Measurements from ENCODE around the gene NLGN4Y.

Gene NLGN4Y

DNA sequence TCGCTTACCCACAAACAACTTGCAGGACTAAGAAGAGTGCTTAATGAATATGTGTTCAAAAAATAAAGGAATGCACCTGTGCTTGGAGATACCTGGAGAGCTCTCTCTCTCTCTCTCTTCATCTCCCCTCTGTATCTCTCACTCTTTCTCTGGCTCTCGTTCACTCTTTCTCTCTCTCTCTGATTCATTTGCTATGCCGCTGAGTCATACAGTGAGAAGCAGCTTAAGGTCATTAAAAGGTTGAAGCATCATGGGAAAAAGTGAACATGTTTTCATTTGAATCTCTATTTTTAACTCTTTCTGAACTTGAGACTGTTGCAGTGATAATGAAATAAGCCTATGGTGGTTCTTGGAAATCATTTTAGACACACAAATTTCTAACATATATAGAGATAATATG is 277.8 kb downstream of the NLGN4Y start:
- Histone ChIP-seq H3K4me3 (ENCODE audit: low read length in 2 of 2) (no peak overlapping the region), H2BK12ac (ENCODE audit: low read length) (no peak overlapping the region), H3K4me1 (ENCODE audit: control insufficient read depth in 2 of 2, insufficient read depth in 1 of 2, low read depth in 1 of 2, low read length in 2 of 2) (no peaks in the 10 kb centered on the region), H4K91ac (ENCODE audit: low read depth, low read length, poor library complexity) (no peak overlapping the region), H2BK120ac (ENCODE audit: low read depth, low read length) (no peak overlapping the region), H2AK5ac (ENCODE audit: low read depth, low read length) (no peak overlapping the region), H2BK5ac (ENCODE audit: low read length) (no peak overlapping the region), H3K79me1 (ENCODE audit: low read depth, low read length) (no peaks in the 10 kb centered on the region), H3K9ac (ENCODE audit: low read depth, low read length, poor library complexity) (no peak overlapping the region), H3K27me3 (ENCODE audit: control insufficient read depth in 3 of 3, insufficient read depth in 3 of 3, low read depth in 1 of 3, low read length in 3 of 3) (no peaks in the 10 kb centered on the region), H3K23ac (ENCODE audit: low read depth, low read length, poor library complexity) (no peak overlapping the region), H2AFZ (ENCODE audit: low read length) (no peak overlapping the region), H3K27ac (replicated peaks; ENCODE audit: low read length) (no peak overlapping the region), H3K18ac (ENCODE audit: low read length) (no peak overlapping the region), H2BK15ac (ENCODE audit: low read length) (no peak overlapping the region), H3K9me3 (replicated peaks in 1 of 2; ENCODE audit: control insufficient read depth in 2 of 2, insufficient read depth in 1 of 2, low read depth in 1 of 2, low read length in 2 of 2) (no peaks in the 10 kb centered on the region), H3K4ac (ENCODE audit: low read length) (no peak overlapping the region), H3K4me2 (ENCODE audit: insufficient read depth, low read length, poor library complexity, severe bottlenecking) (no peak overlapping the region), H3K14ac (ENCODE audit: low read length) (no peak overlapping the region), H4K8ac (ENCODE audit: low read depth, low read length) (no peak overlapping the region), H3K36me3 (replicated peaks in 1 of 2; ENCODE audit: control insufficient read depth in 2 of 2, insufficient read depth in 2 of 2, low read length in 2 of 2) (no peaks in the 10 kb centered on the region)
- WGBS, 2 donors (ENCODE audit: extremely low coverage in 2 of 2, insufficient read length in 2 of 2, insufficient replicate concordance in 1 of 2): no CpG with 5 or more reads among the region's 3 CpGs
- no peak for DNase-seq (ENCODE audit: low spot score)

DNA sequence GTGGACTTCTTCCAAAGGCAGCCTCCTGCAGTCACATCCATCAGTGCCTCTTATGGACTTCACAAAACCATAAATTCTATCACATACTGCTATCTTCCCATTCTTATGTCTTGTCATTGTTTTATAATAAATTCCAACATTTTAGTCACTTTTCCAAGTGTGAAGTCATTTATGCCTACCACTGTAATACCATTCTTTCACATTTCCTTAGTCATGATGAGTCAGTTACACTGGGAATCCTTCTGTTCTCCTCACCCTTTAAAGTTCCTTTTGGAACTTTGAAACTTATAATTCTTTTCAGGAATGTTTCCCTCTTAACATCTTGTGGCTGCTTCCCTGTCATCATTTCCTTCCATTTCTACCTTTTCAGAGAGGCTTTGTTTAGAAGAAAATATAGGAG is 279.7 kb downstream of the NLGN4Y start:
- Histone ChIP-seq H3K18ac (ENCODE audit: low read length) (no peak overlapping the region), H2BK120ac (ENCODE audit: low read depth, low read length) (no peak overlapping the region), H3K14ac (ENCODE audit: low read length) (no peak overlapping the region), H2BK5ac (ENCODE audit: low read length) (no peak overlapping the region), H3K27ac (replicated peaks; ENCODE audit: low read length) (no peak overlapping the region), H2BK15ac (ENCODE audit: low read length) (no peak overlapping the region), H3K36me3 (replicated peaks in 1 of 2; ENCODE audit: control insufficient read depth in 2 of 2, insufficient read depth in 2 of 2, low read length in 2 of 2) (no peaks in the 10 kb centered on the region), H3K79me1 (ENCODE audit: low read depth, low read length) (no peaks in the 10 kb centered on the region), H2BK12ac (ENCODE audit: low read length) (no peak overlapping the region), H2AK5ac (ENCODE audit: low read depth, low read length) (no peak overlapping the region), H3K27me3 (ENCODE audit: control insufficient read depth in 3 of 3, insufficient read depth in 3 of 3, low read depth in 1 of 3, low read length in 3 of 3) (no peaks in the 10 kb centered on the region), H3K4ac (ENCODE audit: low read length) (no peak overlapping the region), H3K23ac (ENCODE audit: low read depth, low read length, poor library complexity) (no peak overlapping the region), H3K4me2 (ENCODE audit: insufficient read depth, low read length, poor library complexity, severe bottlenecking) (no peak overlapping the region), H3K4me3 (ENCODE audit: low read length in 2 of 2) (no peak overlapping the region), H4K8ac (ENCODE audit: low read depth, low read length) (no peak overlapping the region), H2AFZ (ENCODE audit: low read length) (no peak overlapping the region), H3K9ac (ENCODE audit: low read depth, low read length, poor library complexity) (no peak overlapping the region), H3K4me1 (ENCODE audit: control insufficient read depth in 2 of 2, insufficient read depth in 1 of 2, low read depth in 1 of 2, low read length in 2 of 2) (no peaks in the 10 kb centered on the region), H4K91ac (ENCODE audit: low read depth, low read length, poor library complexity) (no peak overlapping the region), H3K9me3 (replicated peaks in 1 of 2; ENCODE audit: control insufficient read depth in 2 of 2, insufficient read depth in 1 of 2, low read depth in 1 of 2, low read length in 2 of 2) (no peaks in the 10 kb centered on the region)
- no peak for DNase-seq (ENCODE audit: low spot score)

DNA sequence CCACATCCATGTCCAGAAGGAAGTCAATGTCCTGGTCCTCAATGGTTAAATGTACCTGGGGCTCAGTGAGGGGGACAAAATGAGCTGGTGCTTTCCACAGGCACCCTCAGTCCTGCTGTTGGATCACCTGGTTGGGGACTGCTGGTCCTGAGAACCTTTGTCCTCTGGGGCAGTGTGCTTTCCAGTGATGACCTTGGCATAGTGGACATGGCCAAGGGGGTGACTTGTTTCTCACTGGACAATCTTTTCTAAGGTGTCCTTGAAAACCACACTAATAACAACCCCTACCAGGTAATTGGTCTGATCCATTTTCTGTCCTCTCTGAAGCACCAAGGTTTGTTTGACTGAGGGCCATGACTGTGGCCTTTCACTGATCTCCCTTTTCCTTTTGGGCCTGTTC is 294.1 kb downstream of the NLGN4Y start:
- H3K4me1 ChIP-seq (ENCODE audit: control insufficient read depth in 2 of 2, insufficient read depth in 1 of 2, low read depth in 1 of 2, low read length in 2 of 2): no peaks in the 10 kb centered on the region
- H3K23ac ChIP-seq (ENCODE audit: low read depth, low read length, poor library complexity): no peak overlapping the region
- H4K91ac ChIP-seq (ENCODE audit: low read depth, low read length, poor library complexity): no peak overlapping the region
- no peaks in the 10 kb centered on the region for H3K9me3 ChIP-seq (replicated peaks in 1 of 2; ENCODE audit: control insufficient read depth in 2 of 2, insufficient read depth in 1 of 2, low read depth in 1 of 2, low read length in 2 of 2)
- H2AFZ ChIP-seq (ENCODE audit: low read length): no peak overlapping the region
- no peak overlapping the region for H2AK5ac ChIP-seq (ENCODE audit: low read depth, low read length)
- no peak overlapping the region for H3K14ac ChIP-seq (ENCODE audit: low read length)
- H3K9ac ChIP-seq (ENCODE audit: low read depth, low read length, poor library complexity): no peak overlapping the region
- H3K27me3 ChIP-seq (ENCODE audit: control insufficient read depth in 3 of 3, insufficient read depth in 3 of 3, low read depth in 1 of 3, low read length in 3 of 3): no peaks in the 10 kb centered on the region
- no peak overlapping the region for H3K4me2 ChIP-seq (ENCODE audit: insufficient read depth, low read length, poor library complexity, severe bottlenecking)
- H3K36me3 ChIP-seq (replicated peaks in 1 of 2; ENCODE audit: control insufficient read depth in 2 of 2, insufficient read depth in 2 of 2, low read length in 2 of 2): no peaks in the 10 kb centered on the region
- no peak for DNase-seq (ENCODE audit: low spot score)
- H4K8ac ChIP-seq (ENCODE audit: low read depth, low read length): no peak overlapping the region
- H2BK5ac ChIP-seq (ENCODE audit: low read length): no peak overlapping the region
- H3K4me3 ChIP-seq (ENCODE audit: low read length in 2 of 2): no peak overlapping the region
- no peak overlapping the region for H2BK15ac ChIP-seq (ENCODE audit: low read length)
- H2BK12ac ChIP-seq (ENCODE audit: low read length): no peak overlapping the region
- H3K4ac ChIP-seq (ENCODE audit: low read length): no peak overlapping the region
- H2BK120ac ChIP-seq (ENCODE audit: low read depth, low read length): no peak overlapping the region
- H3K18ac ChIP-seq (ENCODE audit: low read length): no peak overlapping the region
- peaks cover 1% of the 10 kb centered on the region for H3K79me1 ChIP-seq (ENCODE audit: low read depth, low read length)
- H3K27ac ChIP-seq (replicated peaks; ENCODE audit: low read length): no peak overlapping the region

DNA sequence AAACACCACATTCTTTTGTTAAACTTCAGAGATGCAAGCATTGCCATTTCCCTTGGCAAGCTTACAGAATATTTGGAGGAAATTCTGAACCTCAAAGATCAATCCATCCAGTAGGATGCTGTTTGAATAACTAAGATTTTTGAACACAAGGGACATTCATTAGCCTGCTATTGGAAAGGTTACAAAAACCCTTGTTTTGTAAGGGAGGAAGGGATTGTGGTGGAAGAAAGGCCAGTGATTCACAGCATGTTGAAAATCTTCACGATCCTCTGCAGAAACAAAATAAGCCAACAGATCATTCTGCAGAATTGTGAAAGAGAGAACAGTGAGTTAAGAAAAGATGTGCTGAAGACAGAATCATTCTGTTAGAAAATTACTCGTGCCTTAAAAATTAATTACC is 297.9 kb downstream of the NLGN4Y start:
- Histone ChIP-seq H3K14ac (ENCODE audit: low read length) (no peak overlapping the region), H3K27ac (replicated peaks; ENCODE audit: low read length) (peak overlapping the region; percentile 43), H3K36me3 (replicated peaks in 1 of 2; ENCODE audit: control insufficient read depth in 2 of 2, insufficient read depth in 2 of 2, low read length in 2 of 2) (no peaks in the 10 kb centered on the region), H2BK15ac (ENCODE audit: low read length) (no peak overlapping the region), H4K91ac (ENCODE audit: low read depth, low read length, poor library complexity) (no peak overlapping the region), H3K4ac (ENCODE audit: low read length) (no peak overlapping the region), H2AK5ac (ENCODE audit: low read depth, low read length) (no peak overlapping the region), H3K27me3 (ENCODE audit: control insufficient read depth in 3 of 3, insufficient read depth in 3 of 3, low read depth in 1 of 3, low read length in 3 of 3) (no peaks in the 10 kb centered on the region), H2AFZ (ENCODE audit: low read length) (no peak overlapping the region), H2BK120ac (ENCODE audit: low read depth, low read length) (no peak overlapping the region), H2BK5ac (ENCODE audit: low read length) (no peak overlapping the region), H3K9me3 (replicated peaks in 1 of 2; ENCODE audit: control insufficient read depth in 2 of 2, insufficient read depth in 1 of 2, low read depth in 1 of 2, low read length in 2 of 2) (no peaks in the 10 kb centered on the region), H2BK12ac (ENCODE audit: low read length) (no peak overlapping the region), H4K8ac (ENCODE audit: low read depth, low read length) (no peak overlapping the region), H3K4me2 (ENCODE audit: insufficient read depth, low read length, poor library complexity, severe bottlenecking) (no peak overlapping the region), H3K4me1 (ENCODE audit: control insufficient read depth in 2 of 2, insufficient read depth in 1 of 2, low read depth in 1 of 2, low read length in 2 of 2) (no peaks in the 10 kb centered on the region), H3K23ac (ENCODE audit: low read depth, low read length, poor library complexity) (no peak overlapping the region), H3K9ac (ENCODE audit: low read depth, low read length, poor library complexity) (no peak overlapping the region), H3K4me3 (ENCODE audit: low read length in 2 of 2) (no peak overlapping the region), H3K79me1 (ENCODE audit: low read depth, low read length) (no peaks in the 10 kb centered on the region), H3K18ac (ENCODE audit: low read length) (no peak overlapping the region)
- no CpG with 5 or more reads among the region's 2 CpGs for WGBS, 2 donors (ENCODE audit: extremely low coverage in 2 of 2, insufficient read length in 2 of 2, insufficient replicate concordance in 1 of 2)
- no peak for DNase-seq (ENCODE audit: low spot score)
